Posterior vena cava (tissue), 2 donors: ENCODE measurements around the gene GNG10. TPM values are rescaled to one million over a fixed set of nuclear protein-coding genes. Genes with fewer than 3 reads are reported as not detected.
"Not testable (repeated sequence)": the region's sequence is repeated elsewhere in the genome, so short reads cannot be mapped to it uniquely, and the experiment has no call there.

Experiments used
- DNase-seq: peaks from one replicate; pipeline ENCODE4 v3.0.0-alpha.2; 2020; ENCODE audit warnings: low spot score
- intact Hi-C, 2 donors: fragments of 100-400 bp; cut with DNase I; formaldehyde crosslinking; loops; one replicate each; pipeline versions ENCODE4 v1.14.1 to v1.14.2; 2022 to 2023
- total RNA-seq, 2 donors: library from RNA; stranded (reverse); fragmentation: NEBNext Ultra II Directional; extraction: Animal tissue kit (Norgen Biotek cat#: 25700); gene quantifications; one replicate each; pipeline ENCODE4 v1.2.1, GENCODE V29; 2021
- donor health status: DM: yes; HTN: yes; CAD: no.
- donor health status: DM: yes; HTN: yes; CAD: no.

Gene GNG10
- total RNA-seq, 2 donors from 2014 or later = 49.9 to 51.8 TPM

DNA sequence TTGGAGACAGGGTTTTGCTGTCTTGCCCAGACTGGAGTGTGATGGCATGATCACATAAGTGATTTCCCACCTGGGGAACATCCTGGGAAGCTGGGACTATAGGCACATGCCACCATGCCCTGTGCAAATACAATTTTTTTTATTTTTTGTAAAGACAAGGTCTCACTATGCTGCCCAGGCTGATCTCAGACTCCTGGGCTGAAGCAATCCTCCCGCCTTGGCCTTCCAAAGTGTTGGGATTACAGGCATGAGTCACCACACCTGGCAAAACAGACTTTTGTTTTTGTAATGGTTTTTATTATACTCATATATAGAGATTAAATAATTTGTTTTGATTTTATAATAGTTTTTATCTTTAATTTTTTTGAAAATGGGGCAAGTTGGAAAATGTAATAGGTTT is 15.6 kb upstream of the GNG10 start:
- intact Hi-C loops = no loop called here
- no peak for DNase-seq

DNA sequence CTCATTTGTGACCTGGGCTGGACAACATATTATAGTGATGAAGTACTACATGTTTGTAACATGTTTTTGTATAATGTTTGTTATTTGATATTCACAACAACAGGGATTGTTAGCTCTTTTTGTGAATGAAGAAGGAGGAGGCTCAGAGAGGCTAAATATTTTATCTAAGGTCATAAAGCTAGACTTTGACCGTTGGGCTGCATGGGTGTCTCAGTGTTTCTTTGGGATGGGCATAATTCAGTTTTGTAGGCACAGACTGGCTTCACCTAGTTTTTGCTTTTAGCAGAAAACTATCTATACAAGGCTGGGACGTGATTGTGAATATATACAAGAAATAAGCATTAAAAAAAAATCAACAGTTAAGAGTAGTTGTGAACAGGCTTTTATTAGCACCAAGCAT is 15.0 kb upstream of the GNG10 start:
- DNase-seq = no peak
- intact Hi-C loops = no loop called here

DNA sequence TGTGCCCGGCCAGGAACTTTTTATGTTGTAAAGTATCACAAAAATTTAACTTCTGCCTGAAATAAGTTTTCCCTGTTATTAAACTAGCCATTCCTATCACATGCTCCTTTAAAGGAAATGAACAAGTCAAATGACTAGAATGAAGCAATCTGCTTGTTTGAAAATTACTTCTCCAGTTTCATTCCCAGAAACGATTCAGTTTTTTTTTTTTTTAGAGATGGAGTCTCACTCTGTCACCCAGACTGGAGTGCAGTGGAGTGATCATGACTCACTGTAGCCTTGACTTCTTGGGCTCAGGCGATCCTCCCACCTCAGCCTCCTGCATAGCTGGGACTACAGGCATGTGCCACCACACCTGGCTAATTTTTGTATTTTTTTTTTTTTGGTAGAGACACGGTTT is 13.3 kb upstream of the GNG10 start:
- intact Hi-C loops = no loop called here
- DNase-seq = no peak

DNA sequence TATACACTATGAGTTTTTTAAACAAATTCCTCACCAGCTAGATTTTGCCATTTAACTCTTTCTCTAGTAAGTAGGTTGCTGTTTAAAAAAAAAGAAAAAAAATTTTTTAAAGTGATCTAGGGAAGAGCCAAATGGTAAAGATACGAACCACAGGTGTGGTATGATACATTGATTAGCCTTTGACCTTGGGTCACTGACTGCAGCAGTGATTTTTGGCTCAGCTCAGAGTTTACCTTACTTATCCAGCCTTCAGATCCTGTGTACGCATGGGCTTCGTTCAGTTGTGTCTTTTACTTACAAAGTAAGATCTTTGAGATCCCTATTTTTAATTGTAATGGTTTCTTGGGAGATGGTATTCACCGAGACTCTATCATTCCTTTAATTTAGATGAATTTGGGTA is 12.4 kb upstream of the GNG10 start:
- intact Hi-C loops = no loop called here

DNA sequence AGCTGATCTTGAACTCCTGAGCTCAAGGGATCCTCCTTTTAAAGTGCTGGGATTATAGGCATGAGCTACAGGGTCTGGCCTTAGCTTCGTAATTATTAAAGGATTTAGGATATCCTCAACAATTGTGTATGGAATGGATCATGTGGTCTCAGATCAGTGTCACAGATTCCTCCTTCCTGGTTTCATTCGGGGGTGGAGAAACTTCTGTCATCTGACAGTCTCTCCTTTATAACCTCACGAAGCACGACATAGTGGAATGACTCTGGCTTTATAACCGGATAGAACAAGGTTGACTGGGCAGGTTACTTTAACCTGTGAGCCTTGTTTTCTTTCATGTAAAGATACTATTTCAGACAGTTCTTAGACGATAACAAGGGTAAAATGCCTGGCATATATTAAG is 4.4 kb upstream of the GNG10 start:
- DNase-seq = no peak
- intact Hi-C loops = no loop called here

More for the DNA sequence above, 12.4 kb upstream of the GNG10 start:
- DNase-seq = no peak

DNA sequence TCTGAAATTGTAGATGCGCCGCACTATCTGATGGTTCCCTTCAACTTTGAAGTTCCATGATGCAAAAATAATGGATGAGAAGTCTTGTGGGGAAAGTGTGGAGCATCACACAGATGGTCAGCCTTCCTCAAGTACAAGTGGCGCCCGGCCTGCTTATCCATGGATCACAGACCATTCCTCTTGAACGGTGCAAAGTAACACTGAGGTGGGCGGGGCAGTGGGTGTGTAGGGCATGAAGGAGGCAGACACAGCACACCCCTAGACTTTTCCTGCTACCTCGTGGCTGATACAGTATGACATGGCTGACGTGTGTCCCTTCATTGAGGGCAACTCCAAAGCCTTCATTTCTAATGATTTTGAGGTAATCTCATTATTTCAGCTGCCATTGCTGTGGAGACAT is 2.5 kb upstream of the GNG10 start:
- no peak for DNase-seq
- intact Hi-C loops = no loop called here

DNA sequence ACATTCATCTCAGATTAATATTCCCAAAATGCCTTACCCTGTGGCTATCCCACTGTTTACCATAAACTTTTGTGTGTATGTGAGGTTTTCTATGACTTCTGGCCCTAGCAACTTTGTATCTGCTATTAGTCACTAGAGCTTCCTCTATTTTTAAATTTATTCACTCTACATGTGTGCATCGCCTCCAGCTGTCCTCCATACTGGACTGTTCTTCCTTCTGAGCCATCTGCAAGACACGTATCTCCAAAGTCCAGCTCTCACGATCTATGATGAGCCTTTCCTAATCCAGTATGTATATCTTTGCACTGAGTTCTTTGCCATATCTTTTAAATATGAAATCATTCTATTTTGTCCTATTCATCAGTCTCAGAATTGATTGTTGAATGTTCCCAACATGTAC is 1.7 kb upstream of the GNG10 start:
- DNase-seq = no peak
- intact Hi-C loops = no loop called here

DNA sequence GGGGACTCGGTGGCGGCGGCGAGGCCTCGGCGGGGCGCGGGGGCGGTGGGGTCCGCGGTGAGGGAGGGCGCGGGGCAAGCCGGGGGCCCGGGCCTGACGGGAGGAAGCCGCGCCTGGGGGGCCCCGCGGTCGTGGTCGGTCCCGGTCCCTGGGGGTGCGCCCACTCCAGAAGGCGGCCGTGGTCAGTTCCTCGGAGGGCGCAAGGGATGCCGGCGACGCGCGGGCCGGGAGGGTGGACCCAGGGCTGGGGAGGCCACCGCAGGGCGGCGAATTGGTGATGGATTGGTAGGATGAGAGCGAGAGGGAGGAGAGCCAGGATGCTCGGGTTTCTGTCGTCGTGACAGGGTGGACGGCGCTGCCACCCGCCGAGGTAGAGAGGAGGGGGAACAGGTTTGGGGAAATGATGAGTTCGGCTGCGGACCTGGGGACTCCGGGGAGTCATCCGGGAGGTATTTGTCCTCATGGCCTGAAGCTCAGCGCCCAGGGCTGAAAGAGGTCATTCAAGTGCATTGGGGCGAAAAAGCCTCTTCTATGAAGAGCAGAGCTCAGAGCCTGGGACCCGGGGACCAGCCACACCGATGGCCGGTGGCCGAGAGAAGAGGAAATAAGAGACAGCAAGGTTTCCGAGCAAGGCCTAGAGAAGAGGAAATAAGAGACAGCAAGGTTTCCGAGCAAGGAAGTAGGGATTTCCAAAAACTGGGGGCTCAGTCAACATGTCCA is 557 bp downstream of the GNG10 start:
- DNase-seq = peak; percentile 83
- intact Hi-C loops = no loop called here

DNA sequence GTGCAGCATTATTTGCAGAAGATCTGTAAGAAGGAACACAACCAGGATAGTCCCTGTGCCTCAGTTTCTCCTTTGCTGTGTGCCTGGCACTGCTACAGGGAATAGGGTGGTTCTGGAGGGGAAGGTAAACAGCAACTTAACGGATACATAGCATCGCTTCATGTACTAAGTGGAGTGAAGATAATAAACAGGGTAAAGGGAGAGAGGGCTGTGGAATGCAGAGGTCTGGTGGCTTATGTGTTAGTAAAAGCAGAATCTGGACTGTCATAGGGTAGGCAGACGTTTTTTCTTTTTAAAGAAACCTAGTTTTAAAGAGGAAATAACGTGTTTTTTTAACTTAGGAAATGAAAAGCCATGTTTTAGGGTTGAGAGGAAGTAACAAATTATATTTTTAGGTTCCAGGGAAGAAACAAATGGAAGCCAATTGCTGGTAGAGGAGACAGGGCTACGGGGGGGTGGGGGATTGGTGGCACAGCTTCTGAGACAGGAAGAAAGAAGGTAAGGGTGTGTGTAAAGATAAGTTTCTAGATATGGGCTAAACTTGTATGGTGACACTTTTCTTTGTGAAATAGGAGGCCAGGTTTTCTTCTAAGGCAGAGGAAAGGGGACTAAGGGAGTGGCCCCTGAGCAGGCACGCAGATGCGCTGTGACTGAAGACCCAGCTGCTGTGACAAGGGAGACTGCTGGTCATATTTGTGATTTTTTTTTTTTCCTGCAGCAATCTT is 1.3 kb downstream of the GNG10 start:
- intact Hi-C loops = no loop called here
- DNase-seq = no peak

DNA sequence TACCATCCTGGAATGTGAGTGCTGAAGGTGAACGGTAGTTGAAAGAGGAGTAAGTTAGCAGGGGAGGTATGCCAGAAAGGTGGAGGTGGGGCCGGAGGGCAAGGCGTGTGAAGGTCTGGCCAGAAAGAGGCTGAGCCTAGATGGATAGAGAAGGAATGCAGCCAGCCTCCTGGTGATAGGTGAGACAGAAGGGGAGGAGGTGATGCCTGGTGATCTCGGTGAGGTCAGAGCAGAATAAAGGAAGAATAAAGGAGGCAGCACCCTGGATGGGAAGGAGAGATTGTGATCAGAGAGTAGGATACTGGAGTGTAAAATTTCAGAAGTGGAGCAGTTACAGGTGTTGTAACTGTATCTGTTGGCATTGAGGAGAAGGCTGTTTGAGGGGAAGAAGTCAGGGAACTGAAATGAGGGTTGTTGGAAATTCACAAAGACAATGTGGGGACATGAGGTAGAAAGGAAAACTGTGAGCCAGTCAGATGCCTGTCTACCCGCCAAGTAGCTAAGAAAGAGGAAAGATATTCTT is 2.0 kb downstream of the GNG10 start:
- DNase-seq = no peak
- intact Hi-C loops = no loop called here

DNA sequence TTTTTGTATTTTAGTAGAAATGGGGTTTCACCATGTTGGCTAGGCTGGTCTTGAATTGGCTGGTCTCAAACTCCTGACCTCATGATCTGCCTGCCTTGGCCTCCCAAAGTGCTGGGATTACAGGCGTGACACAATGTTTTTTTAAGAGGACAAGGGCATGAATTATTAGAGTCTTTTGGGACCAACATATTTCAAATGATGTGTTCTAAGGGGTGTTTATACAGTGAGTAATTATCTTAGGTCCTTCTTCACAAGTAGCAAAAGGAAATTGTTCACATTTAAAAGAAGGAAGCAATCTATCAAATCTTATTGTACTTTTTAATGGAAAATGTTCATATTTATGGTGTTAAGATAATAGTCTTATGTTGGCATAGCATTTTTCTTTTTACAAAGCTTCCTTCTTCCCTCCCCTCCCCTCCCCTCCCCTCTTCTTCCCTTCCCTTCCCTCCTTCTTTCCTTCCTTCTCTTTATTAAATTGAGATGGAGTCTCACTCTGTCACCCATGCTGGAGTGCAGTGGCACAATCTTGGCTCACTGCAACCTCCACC is 6.7 kb downstream of the GNG10 start:
- no peak for DNase-seq
- intact Hi-C loops = no loop called here

DNA sequence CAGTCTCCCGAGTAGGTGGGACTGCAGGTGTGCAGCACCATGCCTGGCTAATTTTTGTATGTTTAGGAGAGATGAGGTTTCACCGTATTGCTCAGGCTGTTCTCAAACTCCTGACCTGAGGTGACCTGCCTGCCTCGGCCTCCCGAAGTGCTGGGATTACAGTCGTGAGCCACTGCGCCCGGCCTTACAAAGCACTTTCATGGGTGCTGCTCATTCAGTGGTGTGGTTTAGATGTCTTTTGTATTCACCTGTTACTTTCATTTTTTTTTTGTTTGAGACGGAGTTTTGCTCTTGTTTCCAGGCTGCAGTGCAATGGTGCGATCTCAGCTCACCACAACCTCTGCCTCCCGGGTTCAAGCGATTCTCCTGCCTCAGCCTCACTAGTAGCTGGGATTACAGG is 7.2 kb downstream of the GNG10 start:
- DNase-seq, intact Hi-C loops: not testable (repeated sequence)

DNA sequence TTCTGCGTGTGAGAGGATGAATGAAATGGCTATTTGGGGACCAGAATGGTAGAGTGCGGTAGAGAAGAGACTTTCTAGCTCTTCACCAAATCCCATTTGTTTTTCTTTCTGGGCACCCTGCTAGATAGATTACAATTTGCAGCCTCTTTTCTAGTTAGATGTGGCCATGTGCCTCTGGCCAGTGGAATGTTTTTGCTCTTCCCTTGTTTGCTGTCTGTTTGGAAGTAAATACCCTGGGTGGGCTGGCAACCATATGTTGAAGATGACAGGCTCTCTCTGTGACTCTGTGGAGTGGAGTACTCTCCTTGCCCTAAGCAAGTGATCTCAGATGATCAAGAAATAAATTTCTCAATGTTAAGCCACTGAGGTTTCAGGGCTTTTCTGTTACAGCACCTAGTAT is 12.9 kb downstream of the GNG10 start:
- no peak for DNase-seq

DNA sequence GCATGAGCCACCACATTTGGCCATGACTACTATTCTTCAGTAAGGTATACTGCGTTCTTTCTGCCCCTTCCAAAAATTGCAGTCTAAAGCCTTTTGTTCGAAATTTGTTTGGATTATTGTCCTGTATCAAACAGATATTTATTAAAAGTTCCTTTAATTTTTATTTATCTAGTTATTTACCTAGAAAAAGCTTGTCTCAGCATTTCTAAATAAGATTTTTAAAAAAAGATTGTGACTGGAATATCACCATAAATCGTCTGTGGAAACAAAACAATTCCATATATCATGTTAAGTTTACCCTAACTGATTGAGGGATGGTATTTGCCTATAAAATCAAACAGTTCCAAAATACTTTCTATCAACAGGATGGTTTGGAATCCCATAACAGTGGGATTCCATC is 14.7 kb downstream of the GNG10 start:
- intact Hi-C loops = no loop called here
- no peak for DNase-seq

More for the DNA sequence above, 12.9 kb downstream of the GNG10 start:
- intact Hi-C loops = no loop called here

DNA sequence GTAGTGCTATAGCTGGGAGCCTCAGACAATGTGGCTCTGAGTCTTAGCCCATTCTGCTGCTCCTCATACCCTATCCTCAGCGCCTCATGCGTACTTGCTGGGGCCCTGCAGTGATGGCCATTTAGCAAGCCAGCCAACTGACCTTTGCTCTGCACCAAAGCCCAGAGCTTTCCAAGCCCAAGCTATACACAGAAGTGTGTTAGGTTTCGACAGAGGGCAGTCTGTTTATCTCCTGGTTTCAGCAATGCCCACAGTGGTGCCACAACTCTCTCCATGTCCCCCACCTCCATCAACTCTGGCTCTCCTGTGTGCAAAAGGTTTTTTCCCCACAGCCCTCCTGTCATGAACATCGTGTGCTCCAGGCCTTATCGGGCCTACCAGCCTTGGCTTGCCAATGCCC is 16.9 kb downstream of the GNG10 start:
- DNase-seq = no peak
- intact Hi-C loops = no loop called here

DNA sequence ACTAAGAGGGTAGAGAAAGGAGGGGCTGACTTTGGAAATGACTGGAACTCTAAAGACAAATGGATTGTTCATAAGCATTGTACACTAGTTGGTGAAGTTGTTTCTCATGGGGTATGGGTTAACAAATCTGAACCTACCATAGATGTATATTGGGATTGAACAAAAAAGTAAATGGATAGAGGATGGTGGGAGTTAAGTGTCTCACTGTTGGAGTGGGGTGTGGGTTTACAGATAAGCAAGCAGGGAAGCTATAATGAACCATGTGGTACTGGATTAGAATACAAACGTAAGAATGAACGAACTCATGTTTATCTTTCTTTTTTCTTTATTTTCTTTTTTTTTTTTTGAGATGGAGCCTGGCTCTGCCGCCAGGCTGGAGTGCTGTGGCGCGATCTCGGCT is 17.8 kb downstream of the GNG10 start:
- intact Hi-C loops = no loop called here
- no peak for DNase-seq

DNA sequence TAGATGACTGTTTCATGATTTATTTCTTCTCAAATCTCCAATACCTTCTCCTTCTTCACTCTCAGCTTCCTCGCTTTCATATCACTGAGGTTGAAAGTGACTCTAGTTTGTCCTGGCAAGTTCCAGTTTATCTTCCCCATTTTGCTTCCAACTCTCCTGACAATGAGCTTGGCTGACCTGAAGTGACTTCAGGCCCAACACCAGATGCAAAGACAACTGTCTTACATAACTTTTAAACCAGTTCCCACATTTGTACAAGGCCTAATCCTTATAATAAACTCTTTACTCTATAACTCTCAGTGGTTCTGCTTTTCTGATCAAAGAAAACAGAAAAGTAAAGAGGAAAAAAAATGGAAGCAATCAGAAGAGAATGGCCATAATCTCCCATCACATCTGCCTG is 22.0 kb downstream of the GNG10 start:
- no peak for DNase-seq
- intact Hi-C loops = no loop called here

DNA sequence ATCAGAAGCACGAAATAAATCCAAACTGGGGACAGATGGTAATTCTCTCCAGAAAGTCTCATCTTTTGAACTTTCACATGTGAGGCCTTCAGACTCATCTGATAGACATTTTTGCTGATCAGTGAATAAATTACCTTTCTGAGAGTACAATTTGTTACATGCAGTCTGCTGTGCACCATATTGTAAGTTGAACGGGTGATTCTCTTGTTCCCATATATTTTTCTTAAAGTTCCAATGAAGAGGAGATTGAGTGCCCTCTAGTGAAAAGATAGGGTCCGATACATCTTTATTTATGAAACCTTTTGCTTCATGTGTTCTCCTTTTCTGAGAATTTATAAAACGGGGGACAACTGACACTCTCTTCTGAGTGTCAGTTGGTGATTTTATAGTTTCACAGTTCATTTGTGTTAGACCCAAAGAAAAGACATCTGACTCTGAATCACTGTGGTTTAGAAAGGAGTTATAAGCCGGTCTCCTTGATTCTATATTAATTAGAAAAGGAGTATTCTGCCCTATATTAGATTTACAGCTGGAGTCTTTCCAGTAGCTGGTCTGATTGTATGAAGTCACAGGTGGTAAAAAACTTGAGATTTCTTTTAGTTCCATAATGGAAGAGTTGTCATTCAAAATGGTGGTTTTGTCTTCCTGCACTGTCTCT is 30.4 kb downstream of the GNG10 start:
- intact Hi-C loops = no loop called here
- DNase-seq = no peak

DNA sequence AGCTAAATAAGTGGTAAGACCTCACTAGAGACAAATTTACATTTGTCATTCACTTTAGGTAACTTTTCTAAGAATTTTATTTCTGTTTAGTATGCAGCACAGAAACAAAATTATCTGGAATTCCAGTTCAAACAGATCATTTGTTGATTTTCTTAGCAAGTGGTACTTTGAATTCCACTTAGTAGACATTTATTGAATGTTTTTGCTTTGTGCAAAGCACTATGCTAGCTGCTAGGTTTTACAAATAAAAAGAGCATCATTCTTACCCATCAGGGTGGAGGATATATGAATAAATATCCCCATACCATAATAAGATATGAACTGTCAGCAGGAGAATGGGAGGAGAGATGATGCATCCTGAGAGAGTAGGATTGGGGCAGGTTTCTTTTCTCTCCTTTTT is 35.4 kb downstream of the GNG10 start:
- intact Hi-C loops = no loop called here
- no peak for DNase-seq

DNA sequence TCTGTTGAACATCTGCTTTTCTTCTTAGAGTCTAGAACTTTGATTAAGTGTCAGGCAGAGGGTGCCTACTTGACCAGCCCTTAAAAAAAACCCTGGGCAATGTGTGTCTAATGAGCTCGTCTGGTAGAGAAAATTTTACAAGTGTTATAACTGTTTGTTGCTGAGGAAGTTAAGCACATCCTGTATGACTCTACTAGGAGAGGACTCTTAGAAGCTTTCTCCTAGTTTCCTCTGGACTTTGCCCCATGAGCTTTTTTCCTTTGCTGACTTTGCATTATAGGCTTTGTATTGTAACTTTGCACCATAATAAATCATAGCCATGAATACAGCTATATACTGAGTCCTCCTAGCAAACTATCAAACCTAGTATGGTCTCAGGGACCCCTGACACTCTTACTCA is 39.4 kb downstream of the GNG10 start:
- no peak for DNase-seq
- intact Hi-C loops = no loop called here
